Astrocyte (in vitro differentiated cells and primary cell): ENCODE data around the gene AMDHD2. TPM values are rescaled to one million over a fixed set of nuclear protein-coding genes. Genes with fewer than 3 reads are reported as not detected.

Experiments used
- DNase-seq: peaks from one replicate; pipeline ENCODE4 v3.0.0-alpha.2; 2010; ENCODE audit warnings: low read depth
- FAIRE-seq: peaks from 2 replicates; lab custom pipeline; 2011; peaks lifted over from hg19 to GRCh38; lab: Jason Lieb, UNC
- H2AFZ ChIP-seq: 2 replicates; pipeline ENCODE4 v1.6.0; 2012; ENCODE audit warnings: low read depth, low read length, inconsistent platforms
- H3K27ac ChIP-seq: 2 replicates; pipeline ENCODE4 v1.5.1; 2011; ENCODE audit warnings: low read depth, low read length, inconsistent platforms
- H3K27me3 ChIP-seq: 2 replicates; pipeline ENCODE4 v1.6.0; 2011; ENCODE audit warnings: low read length, inconsistent platforms; ENCODE audit not compliant: insufficient read depth
- H3K36me3 ChIP-seq: 2 replicates; pipeline ENCODE4 v1.5.1; 2011; ENCODE audit warnings: low read length, inconsistent platforms; ENCODE audit not compliant: insufficient read depth
- H3K4me1 ChIP-seq: 2 replicates; pipeline ENCODE4 v1.5.1; 2011; ENCODE audit warnings: low read length, inconsistent platforms; ENCODE audit not compliant: insufficient read depth
- H3K4me2 ChIP-seq: 2 replicates; pipeline ENCODE4 v1.6.0; 2012; ENCODE audit warnings: low read length, inconsistent platforms
- H3K4me3 ChIP-seq: 2 replicates; pipeline ENCODE4 v1.5.1; 2011; ENCODE audit warnings: low read depth, mild to moderate bottlenecking, low read length, inconsistent platforms; ENCODE audit not compliant: insufficient read depth
- H3K79me2 ChIP-seq: 2 replicates; pipeline ENCODE4 v1.6.0; 2012; ENCODE audit warnings: mild to moderate bottlenecking, low read length, inconsistent platforms; ENCODE audit not compliant: insufficient read depth
- H3K9ac ChIP-seq: 2 replicates; pipeline ENCODE4 v1.6.0; 2012; ENCODE audit warnings: mild to moderate bottlenecking, low read length, inconsistent platforms
- H3K9me3 ChIP-seq: 2 replicates; pipeline ENCODE4 v1.5.1; 2012; ENCODE audit warnings: low read depth, mild to moderate bottlenecking, low read length, inconsistent platforms; ENCODE audit not compliant: insufficient read depth
- H4K20me1 ChIP-seq: 2 replicates; pipeline ENCODE4 v1.6.0; 2012; ENCODE audit warnings: low read length, inconsistent platforms; ENCODE audit not compliant: insufficient read depth
- H3K27ac Mint-ChIP-seq: one replicate; pipeline ENCODE4 v1.8.0; 2021; ENCODE audit warnings: mild to moderate bottlenecking, mixed read lengths; ENCODE audit not compliant: unreplicated experiment
- H3K27me3 Mint-ChIP-seq: one replicate; pipeline ENCODE4 v1.8.0; 2021; ENCODE audit warnings: low read depth, mixed read lengths; ENCODE audit not compliant: unreplicated experiment
- H3K36me3 Mint-ChIP-seq: one replicate; pipeline ENCODE4 v1.8.0; 2021; ENCODE audit warnings: low read depth, mixed read lengths; ENCODE audit not compliant: unreplicated experiment
- H3K4me1 Mint-ChIP-seq: one replicate; pipeline ENCODE4 v1.8.0; 2021; ENCODE audit warnings: low read depth, mixed read lengths; ENCODE audit not compliant: unreplicated experiment
- H3K4me3 Mint-ChIP-seq: one replicate; pipeline ENCODE4 v1.8.0; 2021; ENCODE audit warnings: mild to moderate bottlenecking, moderate library complexity, mixed read lengths; ENCODE audit not compliant: unreplicated experiment
- H3K9me3 Mint-ChIP-seq: one replicate; pipeline ENCODE4 v1.8.0; 2021; ENCODE audit warnings: mild to moderate bottlenecking, mixed read lengths; ENCODE audit not compliant: unreplicated experiment
- CTCF ChIP-seq: IDR thresholded peaks from 2 replicates; pipeline ENCODE4 v1.5.1; 2011; ENCODE audit warnings: low read depth, mild to moderate bottlenecking, inconsistent platforms, low read length, moderate library complexity; ENCODE audit not compliant: insufficient read depth
- EZH2 ChIP-seq: IDR thresholded peaks from 2 replicates; pipeline ENCODE4 v1.6.1; 2012; ENCODE audit warnings: mild to moderate bottlenecking, low read length, inconsistent platforms; ENCODE audit not compliant: insufficient read depth
- total RNA-seq: library from RNA; stranded (reverse); gene quantifications from 2 replicates; pipeline ENCODE4 v1.2.1, GENCODE V29; 2021

Gene AMDHD2
- total RNA-seq, 1 donor from 2014 or later = 32.3 TPM

- FAIRE-seq = no peak
- H3K4me1 ChIP-seq = peaks cover 42% of the 10 kb centered on the region
- peaks cover 32% of the 10 kb centered on the region for H3K4me1 Mint-ChIP-seq
Observed at GRCh38 chr16:2514333-2515179, 5.6 kb upstream of the AMDHD2 start.

DNA sequence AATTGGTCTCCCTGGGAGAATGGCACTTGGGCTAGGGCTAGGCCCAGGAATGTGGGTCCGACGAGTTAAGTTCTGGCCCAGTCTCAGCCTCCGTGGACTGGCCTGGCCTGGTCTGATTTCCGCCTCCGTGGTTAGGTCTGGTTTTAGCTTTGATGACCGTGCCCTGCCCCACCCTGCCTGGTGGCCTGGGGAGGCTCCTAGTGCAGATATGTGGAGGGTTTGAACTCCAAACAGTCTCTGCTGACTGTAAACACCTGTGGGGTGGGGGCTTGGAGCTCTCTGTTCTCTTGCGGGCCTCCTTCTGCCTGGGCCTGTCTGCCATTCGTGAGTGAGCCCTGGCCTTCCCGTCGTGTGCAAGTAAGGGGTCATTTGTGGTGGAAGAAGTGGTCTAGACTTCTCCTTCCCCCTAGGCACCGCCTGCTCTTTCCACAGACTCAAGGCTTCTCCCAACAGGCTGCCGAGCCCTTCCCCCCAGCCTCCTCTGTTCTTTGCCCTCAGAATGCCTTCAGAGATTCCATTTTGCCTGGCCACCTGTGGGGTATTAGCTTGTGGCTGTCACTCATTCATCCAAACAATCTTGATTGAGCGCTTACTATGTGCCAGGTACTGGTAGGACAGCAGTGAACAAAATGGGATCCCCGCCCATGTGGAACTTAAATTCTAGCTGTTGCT is 4.9 kb upstream of the AMDHD2 start:
- TF ChIP-seq CTCF (no peak), EZH2 (no peak)
- Histone ChIP-seq H3K4me1 (peaks cover 43% of the 10 kb centered on the region), H3K79me2 (peaks cover 57% of the 10 kb centered on the region), H2AFZ (no peak overlapping the region), H3K4me2 (peak overlapping the region; percentile 99), H3K27ac (peak overlapping the region; percentile 82), H3K9ac (peak overlapping the region; percentile 95), H4K20me1 (peaks cover 57% of the 10 kb centered on the region), H3K9me3 (no peaks in the 10 kb centered on the region), H3K4me3 (peak overlapping the region; percentile 88), H3K36me3 (peaks cover 2% of the 10 kb centered on the region), H3K27me3 (no peaks in the 10 kb centered on the region)
- H3K36me3 Mint-ChIP-seq = peaks cover 10% of the 10 kb centered on the region
- H3K4me1 Mint-ChIP-seq = peaks cover 37% of the 10 kb centered on the region
- H3K27me3 Mint-ChIP-seq = no peaks in the 10 kb centered on the region
- FAIRE-seq (no peak), DNase-seq (no peak)
- no peaks in the 10 kb centered on the region for H3K9me3 Mint-ChIP-seq
- peak overlapping the region; percentile 97 for H3K4me3 Mint-ChIP-seq
- peak overlapping the region; percentile 94 for H3K27ac Mint-ChIP-seq

More at GRCh38 chr16:2514333-2515179, 5.6 kb upstream of the AMDHD2 start:
- H3K9me3 Mint-ChIP-seq = no peaks in the 10 kb centered on the region
- no peaks in the 10 kb centered on the region for H3K9me3 ChIP-seq
- H2AFZ ChIP-seq = no peak overlapping the region
- H3K27me3 ChIP-seq = no peaks in the 10 kb centered on the region
- H3K36me3 ChIP-seq = peaks cover under 1% of the 10 kb centered on the region
- H3K79me2 ChIP-seq = peaks cover 55% of the 10 kb centered on the region
- H3K36me3 Mint-ChIP-seq = peaks cover 8% of the 10 kb centered on the region
- H3K4me3 Mint-ChIP-seq = peak overlapping the region; percentile 97
- H3K9ac ChIP-seq = peak overlapping the region; percentile 95
- TF ChIP-seq EZH2 (no peak), CTCF (no peak)
- peaks cover 1% of the 10 kb centered on the region for H3K27me3 Mint-ChIP-seq
- H3K4me2 ChIP-seq = peak overlapping the region; percentile 99
- no peak for DNase-seq
- H3K27ac Mint-ChIP-seq = peak overlapping the region; percentile 94
- peaks cover 52% of the 10 kb centered on the region for H4K20me1 ChIP-seq
- peak overlapping the region; percentile 82 for H3K27ac ChIP-seq
- peak overlapping the region; percentile 88 for H3K4me3 ChIP-seq
